OCI-LY1 (cell line): ENCODE measurements around the gene PNPLA5.

Experiments used
- H2AFZ ChIP-seq: fragments of 200-600 bp; sonication (generic), shearing (Covaris generic); 2 replicates; pipeline ENCODE4 v1.6.0; 2014; ENCODE audit warnings: antibody characterized with exemption, mild to moderate bottlenecking, low read length
- H3F3A ChIP-seq: fragments of 200-600 bp; sonication (generic), shearing (Covaris generic); 2 replicates; pipeline ENCODE4 v1.6.0; 2014; ENCODE audit warnings: mild to moderate bottlenecking, antibody characterized with exemption, low read length, moderate library complexity; ENCODE audit not compliant: insufficient read depth
- H3K27ac ChIP-seq: fragments of 200-600 bp; sonication (generic); 2 replicates; pipeline ENCODE4 v1.5.1; 2014; ENCODE audit warnings: low read length, mixed run types, mild to moderate bottlenecking, low read depth; ENCODE audit not compliant: poor library complexity, severe bottlenecking
- H3K27me3 ChIP-seq: fragments of 200-600 bp; sonication (generic); 2 replicates; pipeline ENCODE4 v1.6.0; 2014; ENCODE audit warnings: antibody characterized with exemption, mild to moderate bottlenecking, low read length, moderate library complexity; ENCODE audit not compliant: insufficient read depth
- H3K36me3 ChIP-seq: fragments of 200-600 bp; sonication (generic); 2 replicates; pipeline ENCODE4 v1.6.1; 2014; ENCODE audit warnings: mild to moderate bottlenecking, antibody characterized with exemption, low read length, moderate library complexity, mixed read lengths; ENCODE audit not compliant: insufficient read depth
- H3K4me1 ChIP-seq: fragments of 200-600 bp; sonication (generic); 2 replicates; pipeline ENCODE4 v1.5.1; 2014; ENCODE audit warnings: mild to moderate bottlenecking, low read length, moderate library complexity; ENCODE audit not compliant: insufficient read depth, severe bottlenecking
- H3K4me2 ChIP-seq: fragments of 200-600 bp; sonication (generic), shearing (Covaris generic); 2 replicates; pipeline ENCODE4 v1.6.1; 2014; ENCODE audit warnings: low read length
- H3K4me3 ChIP-seq: fragments of 200-600 bp; sonication (generic); 2 replicates; pipeline ENCODE4 v1.5.1; 2014; ENCODE audit warnings: low read length, low read depth, mild to moderate bottlenecking, mixed read lengths; ENCODE audit not compliant: poor library complexity, severe bottlenecking
- H3K79me2 ChIP-seq: fragments of 200-600 bp; shearing (Covaris generic); 2 replicates; pipeline ENCODE4 v1.6.1; 2016; ENCODE audit warnings: mixed run types, low read length, mixed read lengths; ENCODE audit not compliant: insufficient read depth
- H3K9ac ChIP-seq: fragments of 200-600 bp; sonication (generic), shearing (Covaris generic); 2 replicates; pipeline ENCODE4 v1.6.1; 2014; ENCODE audit warnings: mild to moderate bottlenecking, low read length, mixed read lengths
- H3K9me2 ChIP-seq: fragments of 200-600 bp; sonication (generic), shearing (Covaris generic); 2 replicates; pipeline ENCODE4 v1.6.1; 2014; ENCODE audit warnings: low read depth, mild to moderate bottlenecking, low read length, mixed read lengths
- H3K9me3 ChIP-seq: fragments of 200-600 bp; shearing (Covaris generic); 2 replicates; pipeline ENCODE4 v1.6.1; 2014; ENCODE audit warnings: low read length, mixed read lengths
- H4K20me1 ChIP-seq: fragments of 200-600 bp; sonication (generic), shearing (Covaris generic); 2 replicates; pipeline ENCODE4 v1.6.0; 2016; ENCODE audit warnings: mild to moderate bottlenecking, low read length; ENCODE audit not compliant: insufficient read depth
- EZH2 ChIP-seq: fragments of 200-600 bp; sonication (generic), shearing (Covaris generic); IDR thresholded peaks from 2 replicates; pipeline ENCODE4 v1.8.0; 2017; ENCODE audit warnings: borderline replicate concordance, mixed run types, mild to moderate bottlenecking, antibody characterized with exemption, low read length, moderate library complexity, mixed read lengths
- TF ChIP-seq, protein P1 (sequence below): fragments of 200-600 bp; sonication (generic), shearing (Covaris generic); IDR thresholded peaks from 2 replicates; pipeline ENCODE4 v1.5.1; 2017; ENCODE audit warnings: mild to moderate bottlenecking, antibody characterized with exemption, low read length, moderate library complexity, mixed read lengths

PNPLA5 gene

DNA sequence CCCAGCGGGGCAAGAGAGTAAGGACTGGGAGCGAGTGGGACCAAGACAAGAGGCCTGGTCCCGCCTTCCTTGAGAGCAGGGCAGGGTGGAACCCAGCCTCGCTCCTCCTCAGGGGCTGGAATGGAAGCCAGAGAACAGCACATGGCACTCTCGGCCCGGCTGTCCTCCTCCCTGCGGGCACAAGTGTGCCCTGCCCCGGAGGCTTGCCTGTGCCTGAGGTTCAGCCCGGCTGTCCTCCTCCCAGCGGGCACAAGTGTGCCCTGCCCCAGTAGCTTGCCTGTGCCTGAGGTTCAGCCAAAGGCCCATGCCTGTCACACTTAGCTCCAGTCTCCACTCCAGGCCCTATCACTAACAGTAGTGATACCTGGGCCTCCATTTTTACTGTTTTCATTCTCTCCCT, 53.7 kb downstream of the PNPLA5 start:
- H3K4me1 ChIP-seq: no peaks in the 10 kb centered on the region
- no peak overlapping the region for H2AFZ ChIP-seq
- TF ChIP-seq EZH2: no peak
- TF ChIP-seq, protein P1, sequence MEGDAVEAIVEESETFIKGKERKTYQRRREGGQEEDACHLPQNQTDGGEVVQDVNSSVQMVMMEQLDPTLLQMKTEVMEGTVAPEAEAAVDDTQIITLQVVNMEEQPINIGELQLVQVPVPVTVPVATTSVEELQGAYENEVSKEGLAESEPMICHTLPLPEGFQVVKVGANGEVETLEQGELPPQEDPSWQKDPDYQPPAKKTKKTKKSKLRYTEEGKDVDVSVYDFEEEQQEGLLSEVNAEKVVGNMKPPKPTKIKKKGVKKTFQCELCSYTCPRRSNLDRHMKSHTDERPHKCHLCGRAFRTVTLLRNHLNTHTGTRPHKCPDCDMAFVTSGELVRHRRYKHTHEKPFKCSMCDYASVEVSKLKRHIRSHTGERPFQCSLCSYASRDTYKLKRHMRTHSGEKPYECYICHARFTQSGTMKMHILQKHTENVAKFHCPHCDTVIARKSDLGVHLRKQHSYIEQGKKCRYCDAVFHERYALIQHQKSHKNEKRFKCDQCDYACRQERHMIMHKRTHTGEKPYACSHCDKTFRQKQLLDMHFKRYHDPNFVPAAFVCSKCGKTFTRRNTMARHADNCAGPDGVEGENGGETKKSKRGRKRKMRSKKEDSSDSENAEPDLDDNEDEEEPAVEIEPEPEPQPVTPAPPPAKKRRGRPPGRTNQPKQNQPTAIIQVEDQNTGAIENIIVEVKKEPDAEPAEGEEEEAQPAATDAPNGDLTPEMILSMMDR: no peak
- 0 out of 2 replicates have a peak, but pooled peaks cover 4% of the 10 kb centered on the region for H3K27me3 ChIP-seq
- H3K79me2 ChIP-seq: no peaks in the 10 kb centered on the region
- no peak overlapping the region for H3K9ac ChIP-seq
- H3K27ac ChIP-seq: no peak overlapping the region
- H3K4me3 ChIP-seq: no peak overlapping the region
- no peak overlapping the region for H3K4me2 ChIP-seq
- no peaks in the 10 kb centered on the region for H3F3A ChIP-seq
- H3K36me3 ChIP-seq: no peaks in the 10 kb centered on the region
- no peaks in the 10 kb centered on the region for H4K20me1 ChIP-seq
- H3K9me2 ChIP-seq: no peaks in the 10 kb centered on the region
- H3K9me3 ChIP-seq: no peaks in the 10 kb centered on the region

- H3K4me2 ChIP-seq: no peak overlapping the region
- H3K36me3 ChIP-seq: no peaks in the 10 kb centered on the region
- H3K4me1 ChIP-seq: no peaks in the 10 kb centered on the region
Measured at GRCh38 chr22:43837666-43838065, 54.1 kb downstream of the PNPLA5 start.

GRCh38 chr22:43835736-43836135, 56.1 kb downstream of the PNPLA5 start:
- H4K20me1 ChIP-seq: no peaks in the 10 kb centered on the region
- no peaks in the 10 kb centered on the region for H3K79me2 ChIP-seq
- no peak overlapping the region for H3K9ac ChIP-seq
- TF ChIP-seq, protein P1: no peak
- TF ChIP-seq EZH2: no peak
- no peaks in the 10 kb centered on the region for H3K9me2 ChIP-seq
- H2AFZ ChIP-seq: no peak overlapping the region
- no peak overlapping the region for H3K4me2 ChIP-seq
- H3K4me3 ChIP-seq: no peak overlapping the region
- H3F3A ChIP-seq: no peaks in the 10 kb centered on the region
- H3K27me3 ChIP-seq: no peaks in the 10 kb centered on the region
- H3K36me3 ChIP-seq: no peaks in the 10 kb centered on the region
- H3K9me3 ChIP-seq: no peaks in the 10 kb centered on the region
- H3K27ac ChIP-seq: no peak overlapping the region
- H3K4me1 ChIP-seq: no peaks in the 10 kb centered on the region

More at GRCh38 chr22:43837666-43838065, 54.1 kb downstream of the PNPLA5 start:
- no peak overlapping the region for H2AFZ ChIP-seq
- H3K79me2 ChIP-seq: no peaks in the 10 kb centered on the region
- H4K20me1 ChIP-seq: no peaks in the 10 kb centered on the region
- no peak for TF ChIP-seq EZH2
- TF ChIP-seq, protein P1: no peak
- H3F3A ChIP-seq: no peaks in the 10 kb centered on the region
- no peak overlapping the region for H3K27ac ChIP-seq
- H3K9me3 ChIP-seq: no peaks in the 10 kb centered on the region
- H3K27me3 ChIP-seq: 0 out of 2 replicates have a peak, but pooled peaks cover 4% of the 10 kb centered on the region
- no peak overlapping the region for H3K4me3 ChIP-seq
- no peaks in the 10 kb centered on the region for H3K9me2 ChIP-seq
- no peak overlapping the region for H3K9ac ChIP-seq
